ENCODE measurements around the gene GLYR1. TPM values are rescaled to one million over a fixed set of nuclear protein-coding genes. Genes with fewer than 3 reads are reported as not detected.

Gene GLYR1
- total RNA-seq, 2 donors from 2014 or later, result 112 to 134 TPM

- no peaks in the 10 kb centered on the region for H3K9me3 ChIP-seq
- no peak overlapping the region for H3K9ac ChIP-seq (ENCODE audit: low read depth in 2 of 2, low read length in 2 of 2)
- no peaks in the 10 kb centered on the region for H3K27me3 ChIP-seq
- peaks cover 10% of the 10 kb centered on the region for H3K36me3 ChIP-seq
- TF ChIP-seq CTCF (IDR thresholded peaks at IDR 0.05), result no peak
- no peaks in the 10 kb centered on the region for H3K4me1 ChIP-seq
- H3K27ac ChIP-seq, result no peak overlapping the region
- no peak overlapping the region for H3K4me3 ChIP-seq
- intact Hi-C loops (cut with DNase I), result no loop called here
- DNase-seq, result no peak
Measured at GRCh38 chr16:4754865-4755264, 92.2 kb downstream of the GLYR1 start.

GRCh38 chr16:4753227-4753626 lies 93.9 kb downstream of the GLYR1 start:
- H3K27me3 ChIP-seq, result no peaks in the 10 kb centered on the region
- no peak for DNase-seq
- no peak overlapping the region for H3K4me3 ChIP-seq
- intact Hi-C loops (cut with DNase I), result no loop called here
- H3K9me3 ChIP-seq, result no peaks in the 10 kb centered on the region
- no peaks in the 10 kb centered on the region for H3K4me1 ChIP-seq
- H3K27ac ChIP-seq, result no peak overlapping the region
- H3K36me3 ChIP-seq, result peaks cover 4% of the 10 kb centered on the region
- TF ChIP-seq CTCF (IDR thresholded peaks at IDR 0.05), result no peak
- no peak overlapping the region for H3K9ac ChIP-seq (ENCODE audit: low read depth in 2 of 2, low read length in 2 of 2)

Other genes starting within 250 kb of the GLYR1 start
- 10 to 100 TPM; 19.4 to 20.2 TPM for gene UBALD1, start 232.4 kb downstream of the GLYR1 start, total RNA-seq
- 10 to 100 TPM; 75.2 to 79.3 TPM for gene MGRN1, start 222.5 kb downstream of the GLYR1 start, total RNA-seq
- gene NUDT16L1, start 153.7 kb downstream of the GLYR1 start, total RNA-seq, result 10 to 100 TPM; 50.7 to 80.1 TPM
- 10 to 100 TPM; 10.1 to 23.2 TPM for gene ANKS3, start 113.0 kb downstream of the GLYR1 start, total RNA-seq
- gene DNAAF8, start 112.8 kb downstream of the GLYR1 start, total RNA-seq, result under 1 TPM; 0.61 to 0.69 TPM
- gene ZNF500, start 80.1 kb downstream of the GLYR1 start, total RNA-seq, result 10 to 100 TPM; 12.3 to 16.1 TPM
- not detected for gene SEPTIN12, start 58.9 kb downstream of the GLYR1 start, total RNA-seq
- 100 to 1,000 TPM; 361 to 457 TPM for gene SMIM22, start 51.9 kb downstream of the GLYR1 start, total RNA-seq
- gene ROGDI, start 44.7 kb downstream of the GLYR1 start, total RNA-seq, result 10 to 100 TPM; 18.1 to 23.9 TPM
- gene UBN1, start 193 bp upstream of the GLYR1 start, total RNA-seq, result 10 to 100 TPM; 34.7 to 41.7 TPM
- 10 to 100 TPM; 11.5 to 14.1 TPM for gene PPL, start 89.9 kb upstream of the GLYR1 start, total RNA-seq
- gene SEC14L5, start 111.0 kb upstream of the GLYR1 start, total RNA-seq, result 1 to 10 TPM in 1 of 2 donors, under 1 TPM in 1; 0.59 to 1.8 TPM
- 10 to 100 TPM; 18.6 to 20.6 TPM for gene NAGPA, start 186.6 kb upstream of the GLYR1 start, total RNA-seq
- 1 to 10 TPM; 1.6 to 3.6 TPM for gene C16orf89, start 218.7 kb upstream of the GLYR1 start, total RNA-seq
- 10 to 100 TPM; 27.7 to 51.3 TPM for gene ALG1, start 224.6 kb upstream of the GLYR1 start, total RNA-seq

All from colonic mucosa (tissue), 4 donors.